Fibroblast of skin of right quadriceps (primary cell): ENCODE results near the gene SLPI.

Experiments
- DNase-seq: peaks from one replicate; pipeline ENCODE4 v3.0.0-alpha.2; 2013

SLPI gene

GRCh38 chr20:45269754-45270270, 15.4 kb upstream of the SLPI start:
- no peak for DNase-seq

- no peak for DNase-seq
Observed at GRCh38 chr20:45269056-45269455, 14.7 kb upstream of the SLPI start.

- DNase-seq: no peak
Observed at GRCh38 chr20:45268531-45268930, 14.2 kb upstream of the SLPI start.

- no peak for DNase-seq
Observed at GRCh38 chr20:45266977-45267376, 12.6 kb upstream of the SLPI start.

GRCh38 chr20:45263556-45264266, 9.3 kb upstream of the SLPI start:
- DNase-seq: no peak

- no peak for DNase-seq
Observed at GRCh38 chr20:45258664-45259063, 4.3 kb upstream of the SLPI start.

- DNase-seq: no peak
Observed at GRCh38 chr20:45258259-45258658, 3.9 kb upstream of the SLPI start.

- no peak for DNase-seq
Observed at GRCh38 chr20:45257711-45258110, 3.3 kb upstream of the SLPI start.

- no peak for DNase-seq
Observed at GRCh38 chr20:45257161-45257560, 2.8 kb upstream of the SLPI start.

- DNase-seq: no peak
Observed at GRCh38 chr20:45253261-45253660, 1.1 kb downstream of the SLPI start.

- DNase-seq: no peak
Observed at GRCh38 chr20:45251884-45252560, 2.3 kb downstream of the SLPI start.

- DNase-seq: no peak
Observed at GRCh38 chr20:45248609-45249008, 5.8 kb downstream of the SLPI start.

- DNase-seq: no peak
Observed at GRCh38 chr20:45247865-45248264, 6.5 kb downstream of the SLPI start.

GRCh38 chr20:45246109-45246508, 8.3 kb downstream of the SLPI start:
- DNase-seq: no peak

- DNase-seq: no peak
Observed at GRCh38 chr20:45238139-45238538, 16.2 kb downstream of the SLPI start.

GRCh38 chr20:45235995-45236394, 18.4 kb downstream of the SLPI start:
- no peak for DNase-seq

- DNase-seq: no peak
Observed at GRCh38 chr20:45230631-45231030, 23.7 kb downstream of the SLPI start.

- peak; percentile 2 for DNase-seq
Observed at GRCh38 chr20:45229264-45230056, 24.9 kb downstream of the SLPI start.

GRCh38 chr20:45226287-45226686, 28.1 kb downstream of the SLPI start:
- no peak for DNase-seq

- DNase-seq: no peak
Observed at GRCh38 chr20:45223136-45223535, 31.2 kb downstream of the SLPI start.

- no peak for DNase-seq
Observed at GRCh38 chr20:45221076-45221475, 33.3 kb downstream of the SLPI start, which contains the start of gene SEMG2. SEMG2 (plus strand) TSS chr20:45221373; CDS start chr20:45221390, 17 bp downstream.

- DNase-seq: no peak
Observed at GRCh38 chr20:45218636-45219035, 35.7 kb downstream of the SLPI start.

GRCh38 chr20:45218124-45218523, 36.2 kb downstream of the SLPI start:
- no peak for DNase-seq

- DNase-seq: no peak
Observed at GRCh38 chr20:45212836-45213235, 41.5 kb downstream of the SLPI start.
